Measurements from ENCODE around the gene KHK.

GRCh38 chr2:27067385-27067784 is 19.2 kb upstream of the KHK start:
- TF ChIP-seq POLR2A (IDR thresholded peaks at IDR 0.05) = no peak
- TF ChIP-seq CTCF (IDR thresholded peaks at IDR 0.05) = no peak
- no peak for TF ChIP-seq EP300 (IDR thresholded peaks at IDR 0.05; ENCODE audit: low read depth)
